Hepatocyte (in vitro differentiated cells): ENCODE data around the gene CEP135.

ENCODE experiments used
- CTCF ChIP-seq: fragments of 200-600 bp; sonication (generic); IDR thresholded peaks from 2 replicates; pipeline ENCODE4 v1.5.1; 2016; ENCODE audit warnings: antibody characterized with exemption, mild to moderate bottlenecking; ENCODE audit not compliant: poor library complexity
- EZH2 ChIP-seq: fragments of 200-600 bp; sonication (generic); IDR thresholded peaks from 2 replicates; pipeline ENCODE4 v1.6.1; 2016; ENCODE audit warnings: antibody characterized with exemption, mild to moderate bottlenecking, borderline replicate concordance

- TF ChIP-seq CTCF (no peak), EZH2 (no peak)
These were observed 29.1 kb downstream of the CEP135 start for GRCh38 chr4:55977811-55978210.
